Iris pigment epithelial cell (primary cell): ENCODE data around the gene COLEC12.

Experiments used
- DNase-seq: peaks from one replicate; pipeline ENCODE4 v3.0.0-alpha.2; 2011; ENCODE audit warnings: low read depth

COLEC12 gene

DNA sequence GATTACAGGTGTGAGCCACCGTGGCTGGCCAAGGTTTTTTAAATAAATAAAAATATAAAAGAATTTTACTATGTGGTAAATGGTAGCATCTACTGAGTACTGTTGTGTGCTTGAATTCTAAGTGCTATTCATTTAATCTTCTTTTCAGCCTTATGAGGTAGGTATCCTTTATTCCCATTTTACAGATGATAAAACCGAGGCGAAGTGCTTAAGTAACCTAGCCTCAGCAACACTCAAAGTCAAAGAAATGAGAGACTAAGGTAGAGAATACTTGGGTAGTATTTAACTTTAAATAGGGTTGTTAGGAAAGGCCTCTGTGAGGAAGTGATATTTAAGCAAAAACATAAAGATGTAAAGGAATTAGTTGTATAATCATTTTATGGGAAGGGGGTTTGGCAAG lies 227.0 kb downstream of the COLEC12 start:
- no peak for DNase-seq

DNA sequence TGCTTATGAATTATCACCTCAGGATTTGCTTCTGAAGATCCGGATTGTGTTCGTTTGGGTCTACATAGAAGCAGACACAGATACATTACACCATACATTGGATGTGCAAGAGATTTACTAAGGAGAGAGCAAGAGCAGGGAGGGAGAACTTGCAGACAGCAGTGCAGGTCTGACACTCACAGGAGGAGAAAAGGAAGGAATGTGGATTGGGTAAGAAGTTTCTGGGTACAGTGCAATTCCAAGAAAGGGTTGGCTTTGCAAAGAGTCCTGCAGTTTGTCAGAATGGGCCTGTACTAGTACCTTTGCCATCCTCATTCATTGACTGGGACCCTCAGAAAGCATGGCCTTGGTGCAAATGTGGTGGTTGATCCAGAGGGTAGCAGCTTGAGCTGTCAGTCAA lies 227.9 kb downstream of the COLEC12 start:
- DNase-seq, result peak; percentile 10

DNA sequence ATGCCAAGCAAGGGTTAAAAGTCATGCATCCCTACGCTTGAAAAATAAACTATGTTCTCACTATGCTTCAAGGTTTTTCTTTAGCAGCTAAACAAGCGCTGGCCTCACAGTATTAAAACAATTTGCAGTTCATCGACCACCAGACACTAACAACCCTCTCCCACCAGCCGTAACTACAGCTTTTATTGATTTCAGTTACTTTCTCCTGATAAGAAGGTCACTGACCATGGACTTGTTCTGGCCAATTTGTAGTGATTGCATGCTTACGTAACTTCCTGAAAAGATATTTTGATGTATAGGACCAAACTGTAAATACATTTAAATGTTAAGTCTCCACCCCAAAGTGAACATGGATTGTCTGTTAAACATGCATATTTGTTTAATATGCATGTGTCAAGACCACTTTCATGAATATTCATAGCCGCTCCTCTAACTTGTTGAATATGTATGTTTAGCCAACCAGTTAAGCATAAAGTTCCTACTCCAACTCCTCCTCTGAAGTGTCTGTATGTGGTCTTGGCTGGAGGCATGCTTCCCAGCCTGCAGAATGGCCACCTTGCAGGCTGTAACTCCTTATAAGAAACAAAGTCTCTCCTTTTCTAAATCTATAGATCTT lies 230.9 kb downstream of the COLEC12 start:
- no peak for DNase-seq

DNA sequence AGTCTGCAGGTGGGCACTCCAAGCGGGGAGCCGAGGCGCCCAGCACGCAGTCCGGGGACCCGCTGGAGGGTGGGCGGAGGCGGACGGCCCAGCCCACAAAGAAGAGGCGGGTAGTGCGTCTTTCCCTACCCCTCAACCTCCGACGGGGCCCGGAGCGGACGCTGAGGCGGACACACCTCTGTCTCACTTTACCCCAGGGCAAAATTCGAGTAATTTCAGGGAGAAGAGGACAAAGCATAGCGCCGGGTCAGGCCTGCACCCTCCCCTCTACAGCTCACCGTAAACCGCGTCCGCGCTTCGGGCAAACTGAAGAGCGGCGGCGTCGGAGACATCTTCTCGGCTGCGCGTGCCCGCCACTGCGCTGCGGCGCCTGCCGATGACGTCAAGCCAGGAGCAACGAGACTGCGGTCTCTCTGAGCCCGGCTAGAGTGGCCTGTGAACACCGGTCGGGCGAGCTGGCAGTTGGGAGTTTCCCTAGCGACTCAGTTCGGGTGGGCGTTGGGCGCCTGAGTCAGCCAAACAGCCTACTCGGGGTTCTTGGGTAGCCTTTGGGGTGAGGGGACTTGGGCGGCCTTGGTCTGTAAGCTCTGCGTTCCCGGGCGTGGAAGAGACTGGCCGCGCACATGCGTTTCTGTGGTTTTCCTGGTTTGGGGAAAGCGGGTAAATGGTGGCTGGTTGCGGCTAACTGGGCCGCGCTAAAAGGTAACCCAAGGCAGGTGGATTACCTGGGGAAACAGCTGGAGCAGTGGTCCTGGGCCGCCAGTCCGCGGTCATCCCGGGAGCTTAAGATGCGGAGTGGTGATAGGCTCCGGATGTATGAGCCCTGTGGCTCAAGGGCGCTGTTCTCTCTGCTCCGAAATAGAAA lies 232.6 kb downstream of the COLEC12 start, which contains the start of gene THOC1:
TSS of gene THOC1 (minus strand) at position 360 of the 865 bp plus-strand sequence. CDS start at position 332, 28 bp downstream.
- DNase-seq, result peak; percentile 94

DNA sequence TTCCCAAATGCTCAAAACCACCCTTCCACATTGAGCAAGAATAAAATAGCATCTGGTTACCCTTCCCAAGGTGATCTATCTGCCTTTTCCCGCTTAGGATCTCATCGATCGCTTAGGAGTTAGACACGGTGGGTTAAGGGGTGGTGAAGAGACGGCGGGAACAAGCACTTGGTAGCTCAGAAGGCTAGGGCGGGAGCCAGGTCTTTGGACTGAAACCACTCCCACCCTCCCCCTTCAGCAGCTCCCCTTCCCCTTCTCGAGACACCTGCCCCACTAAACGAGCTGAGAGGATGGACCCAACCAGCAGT lies 233.2 kb downstream of the COLEC12 start:
- peak; percentile 24 for DNase-seq
